NCI-H82 treated with DMSO at 0.1 percent for 48 hours (cell line): ENCODE data around the gene LRRC61.

Experiments used
- DNase-seq: peaks from one replicate; lab custom pipeline; 2025; ENCODE audit not compliant: unreplicated experiment; lab: John Stamatoyannopoulos, UW

LRRC61 gene

GRCh38 chr7:150329331-150330120 is 6.4 kb downstream of the LRRC61 start:
- DNase-seq, result no peak

- no peak for DNase-seq
Observed at GRCh38 chr7:150330211-150330885, 7.2 kb downstream of the LRRC61 start.

GRCh38 chr7:150332852-150333635 is 9.9 kb downstream of the LRRC61 start:
- no peak for DNase-seq

GRCh38 chr7:150333659-150334058 is 10.5 kb downstream of the LRRC61 start:
- DNase-seq, result no peak

GRCh38 chr7:150334108-150334507 is 11.0 kb downstream of the LRRC61 start:
- DNase-seq, result no peak

- DNase-seq, result no peak
Observed at GRCh38 chr7:150335108-150335773, 12.1 kb downstream of the LRRC61 start.

GRCh38 chr7:150335774-150336112 is 12.6 kb downstream of the LRRC61 start:
- no peak for DNase-seq

GRCh38 chr7:150336746-150337145 is 13.6 kb downstream of the LRRC61 start:
- DNase-seq, result no peak

GRCh38 chr7:150337179-150337578 is 14.0 kb downstream of the LRRC61 start:
- DNase-seq, result no peak

- DNase-seq, result no peak
Observed at GRCh38 chr7:150337659-150338081, 14.5 kb downstream of the LRRC61 start.

- no peak for DNase-seq
Observed at GRCh38 chr7:150338166-150338829, 15.1 kb downstream of the LRRC61 start.

- DNase-seq, result no peak
Observed at GRCh38 chr7:150339409-150339809, 16.3 kb downstream of the LRRC61 start.

- DNase-seq, result no peak
Observed at GRCh38 chr7:150340024-150340749, 17.0 kb downstream of the LRRC61 start.

- no peak for DNase-seq
Observed at GRCh38 chr7:150340875-150341262, 17.7 kb downstream of the LRRC61 start.

- DNase-seq, result no peak
Observed at GRCh38 chr7:150341263-150342120, 18.3 kb downstream of the LRRC61 start, which contains the start of gene RARRES2. TSS of gene RARRES2 (minus strand) at chr7:150341629. CDS start at chr7:150340609, 1,020 bp downstream.

- DNase-seq, result no peak
Observed at GRCh38 chr7:150342121-150342408, 18.9 kb downstream of the LRRC61 start.

- DNase-seq, result no peak
Observed at GRCh38 chr7:150343225-150343624, 20.1 kb downstream of the LRRC61 start.

- DNase-seq, result no peak
Observed at GRCh38 chr7:150344299-150344698, 21.1 kb downstream of the LRRC61 start.

- DNase-seq, result no peak
Observed at GRCh38 chr7:150345012-150345411, 21.9 kb downstream of the LRRC61 start.
